Thyroid gland (tissue), 4 donors: ENCODE results near the gene ARHGAP10. TPM values are rescaled to one million over a fixed set of nuclear protein-coding genes. Genes with fewer than 3 reads are reported as not detected.

Source experiments
- DNase-seq, 2 donors: peaks; one replicate each; pipeline ENCODE4 v3.0.0-alpha.2; 2019
- H3K27ac ChIP-seq, 3 donors: fragments of 200-600 bp; sonication (generic); 1 replicate in 2 of 3; 2 replicates in 1 of 3; pipeline ENCODE4 v1.5.1; 2016 to 2019; ENCODE audit warnings: mild to moderate bottlenecking in 1 of 3, moderate library complexity in 1 of 3
- H3K27me3 ChIP-seq: fragments of 200-600 bp; sonication (generic); one replicate; pipeline ENCODE4 v1.5.1; 2019
- H3K36me3 ChIP-seq, 2 donors: fragments of 200-600 bp; sonication (generic); one replicate each; pipeline ENCODE4 v1.5.1; 2016 to 2019
- H3K4me1 ChIP-seq, 2 donors: fragments of 200-600 bp; sonication (generic); one replicate each; pipeline ENCODE4 v1.5.1; 2017 to 2019
- H3K4me3 ChIP-seq, 3 donors: fragments of 200-600 bp; sonication (generic); replicated peaks in 1 of 3; 1 replicate in 2 of 3; 2 replicates in 1 of 3; pipeline ENCODE4 v1.5.1; 2016; ENCODE audit warnings: mild to moderate bottlenecking in 1 of 3
- H3K9me3 ChIP-seq: fragments of 200-600 bp; sonication (generic); one replicate; pipeline ENCODE4 v1.5.1; 2017
- CTCF ChIP-seq, 6 experiments: fragments of 200-600 bp in 3 of 6; fragments of 450-650 bp in 3 of 6; sonication (generic) in 3 of 6; IDR thresholded peaks; one replicate each; pipeline ENCODE4 v1.5.1; 2016 to 2019; ENCODE audit warnings: antibody characterized with exemption in 6 of 6, mild to moderate bottlenecking in 2 of 6, inconsistent platforms in 1 of 6, moderate library complexity in 1 of 6
- POLR2A ChIP-seq, 2 donors: fragments of 450-650 bp; IDR thresholded peaks; one replicate each; pipeline ENCODE4 v1.6.1; 2017; ENCODE audit warnings: antibody characterized with exemption in 2 of 2, mild to moderate bottlenecking in 2 of 2, moderate library complexity in 1 of 2
- WGBS, 2 donors: methylation state at CpG; one replicate each; pipeline ENCODE4 v1.1.5; 2017; 5-methylcytosine and 5-hydroxymethylcytosine counted together
- intact Hi-C: fragments of 100-400 bp; cut with DNase I; formaldehyde crosslinking; loops from one replicate; pipeline ENCODE4 v1.15.1; 2023
- total RNA-seq, 4 donors: library from RNA; depleted of rRNA; stranded (reverse); fragments of >200 nt; gene quantifications; one replicate each; pipeline ENCODE4 v1.2.3, GENCODE V29; 2016

The ARHGAP10 gene
- total RNA-seq, 4 donors from 2014 or later: 39.5 to 78.4 (median 42.0) TPM

DNA sequence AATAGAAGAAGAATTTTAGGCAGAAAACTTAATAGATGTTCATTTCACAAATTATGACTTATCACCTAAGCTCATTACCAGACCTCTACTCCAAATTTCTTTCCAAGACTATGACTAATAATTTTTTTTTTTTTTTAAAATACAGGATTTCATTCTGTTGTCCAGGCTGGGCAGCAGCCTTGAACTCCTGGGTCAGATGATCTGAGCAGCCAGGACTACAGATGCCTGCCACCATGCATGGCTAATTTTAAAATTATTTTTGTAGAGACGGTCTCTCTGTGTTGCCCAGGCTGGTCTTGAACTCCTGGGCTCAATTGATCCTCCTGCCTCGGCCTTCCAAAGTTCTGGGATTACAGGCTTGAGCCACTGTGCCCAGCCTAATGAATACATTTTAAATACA is 119.2 kb downstream of the ARHGAP10 start:
- whole genome bisulfite sequencing, 2 donors: 80 to 98% methylated on average over 2 of the region's 2 CpGs
- H3K4me1 ChIP-seq: peaks cover 0 to 4% of the 10 kb centered on the region in 2 donors

DNA sequence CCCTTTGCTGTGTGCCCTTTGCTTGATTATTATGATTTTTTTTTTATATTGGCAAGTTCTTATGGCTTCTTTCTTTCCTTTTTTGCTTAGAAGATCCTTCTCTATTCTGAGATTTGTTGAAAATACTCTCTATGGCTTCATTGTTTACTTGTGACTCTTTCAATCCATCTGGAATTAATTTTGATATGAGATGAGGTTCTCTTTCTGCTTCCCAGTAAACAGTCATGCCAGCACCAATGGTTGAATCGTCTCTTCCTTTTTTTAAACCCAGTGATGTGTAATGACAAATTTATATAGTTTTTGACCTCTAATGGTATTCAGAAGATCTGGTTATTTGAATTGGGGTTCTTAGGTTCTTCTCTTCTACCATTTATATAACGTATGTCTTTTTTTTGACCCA is 121.8 kb downstream of the ARHGAP10 start:
- H3K27me3 ChIP-seq: no peaks in the 10 kb centered on the region
- 81 to 82% methylated on average over 2 of the region's 2 CpGs for WGBS, 2 donors
- peak overlapping the region in 1 of 3 donors; percentile 6 for H3K27ac ChIP-seq
- peaks cover 0 to 4% of the 10 kb centered on the region in 2 donors for H3K4me1 ChIP-seq
- H3K4me3 ChIP-seq: no peak overlapping the region
- intact Hi-C loops: no loop called here
- no peak for DNase-seq
- no peaks in the 10 kb centered on the region for H3K9me3 ChIP-seq
- H3K36me3 ChIP-seq: peaks cover 0 to 5% of the 10 kb centered on the region in 2 donors
- TF ChIP-seq CTCF (IDR thresholded peaks at IDR 0.05) (no peak), POLR2A (IDR thresholded peaks at IDR 0.05) (no peak)

More for the DNA sequence above, 119.2 kb downstream of the ARHGAP10 start:
- Histone ChIP-seq H3K36me3 (peaks cover 0 to 5% of the 10 kb centered on the region in 2 donors), H3K4me3 (no peak overlapping the region), H3K9me3 (no peaks in the 10 kb centered on the region), H3K27ac (no peak overlapping the region), H3K27me3 (no peaks in the 10 kb centered on the region)
- TF ChIP-seq POLR2A (IDR thresholded peaks at IDR 0.05): no peak
- no peak for TF ChIP-seq CTCF (IDR thresholded peaks at IDR 0.05)
- intact Hi-C loops: no loop called here
- no peak for DNase-seq

- H3K9me3 ChIP-seq: no peaks in the 10 kb centered on the region
- WGBS, 2 donors: 82 to 90% methylated on average over 3 of the region's 3 CpGs
- H3K36me3 ChIP-seq: peaks cover 0 to 5% of the 10 kb centered on the region in 2 donors
- no peak for DNase-seq
- H3K4me1 ChIP-seq: peaks cover 0 to 4% of the 10 kb centered on the region in 2 donors
- H3K27ac ChIP-seq: no peak overlapping the region
- no peak for TF ChIP-seq CTCF (IDR thresholded peaks at IDR 0.05)
- TF ChIP-seq POLR2A (IDR thresholded peaks at IDR 0.05): no peak
- no peaks in the 10 kb centered on the region for H3K27me3 ChIP-seq
- intact Hi-C loops: no loop called here
- H3K4me3 ChIP-seq: no peak overlapping the region
Observed at GRCh38 chr4:147854154-147854553, 122.3 kb downstream of the ARHGAP10 start.

DNA sequence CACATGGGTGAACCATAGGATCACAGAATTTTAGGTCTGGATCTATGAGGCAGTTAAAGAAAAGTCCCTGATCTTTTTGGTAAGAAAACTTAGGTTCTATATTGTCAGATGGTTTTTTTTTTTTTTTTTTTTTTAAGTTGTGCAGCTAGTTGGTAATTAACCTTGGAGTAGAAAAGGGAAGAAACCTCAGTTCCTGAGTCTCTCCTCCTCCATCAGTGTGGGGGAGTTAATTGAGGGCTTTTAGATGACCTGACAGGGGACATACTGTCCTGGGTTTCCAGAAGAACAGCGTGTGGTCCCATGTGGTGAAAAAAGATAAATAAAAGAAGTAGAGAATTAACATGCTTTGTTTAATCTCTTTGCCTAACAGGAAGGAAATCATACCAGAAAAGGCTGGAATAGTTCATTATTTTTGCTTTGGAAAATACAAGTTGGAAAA is 123.7 kb downstream of the ARHGAP10 start:
- WGBS, 2 donors: 68 to 73% methylated on average over 1 of the region's 1 CpG
- DNase-seq: no peak
- intact Hi-C loops: no loop called here
- Histone ChIP-seq H3K4me3 (no peak overlapping the region), H3K27me3 (no peaks in the 10 kb centered on the region), H3K27ac (peak overlapping the region in 1 of 3 donors; percentile 41), H3K36me3 (peaks cover 0 to 5% of the 10 kb centered on the region in 2 donors), H3K4me1 (peaks cover 0 to 4% of the 10 kb centered on the region in 2 donors), H3K9me3 (no peaks in the 10 kb centered on the region)
- TF ChIP-seq CTCF (IDR thresholded peaks at IDR 0.05) (no peak), POLR2A (IDR thresholded peaks at IDR 0.05) (no peak)

GRCh38 chr4:147860960-147861359 is 129.1 kb downstream of the ARHGAP10 start:
- Histone ChIP-seq H3K9me3 (no peaks in the 10 kb centered on the region), H3K4me1 (no peaks in the 10 kb centered on the region), H3K27ac (no peak overlapping the region), H3K36me3 (no peaks in the 10 kb centered on the region), H3K27me3 (no peaks in the 10 kb centered on the region), H3K4me3 (no peak overlapping the region)
- TF ChIP-seq CTCF (IDR thresholded peaks at IDR 0.05): no peak
- no peak for TF ChIP-seq POLR2A (IDR thresholded peaks at IDR 0.05)
- intact Hi-C loops: loop anchor here (10.0 kb wide), 1 partner anchor 266 kb away; no protein-coding TSS in a partner anchor
- no peak for DNase-seq
- WGBS, 2 donors: 91 to 94% methylated on average over 2 to 14 of the region's 15 CpGs
